ENCODE measurements around the gene VAT1. TPM values are rescaled to one million over a fixed set of nuclear protein-coding genes. Genes with fewer than 3 reads are reported as not detected.

VAT1 gene
- polyA plus RNA-seq, 1 of the 3 experiments (the other 2 are of a cell fraction): 170 TPM

DNA sequence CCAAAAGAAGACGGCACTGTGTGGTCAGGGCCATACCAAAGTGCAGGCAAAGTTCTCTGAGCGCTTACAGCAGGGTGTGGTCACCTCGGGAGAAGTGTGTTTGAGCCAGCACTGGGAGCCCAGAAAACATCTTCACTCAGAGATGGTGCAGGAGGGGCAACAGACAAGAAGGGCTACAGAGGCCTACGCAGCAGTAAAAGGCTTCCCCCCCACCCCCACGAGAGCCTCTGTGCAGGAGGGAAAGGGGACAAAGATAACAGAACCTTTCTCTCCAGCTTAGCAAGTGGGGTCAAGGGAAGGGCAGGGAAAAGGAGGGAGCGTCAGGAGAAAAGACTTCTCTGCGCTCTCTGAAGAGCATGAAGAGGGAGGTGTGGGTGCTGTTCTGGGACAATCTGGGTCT lies 2.8 kb downstream of the VAT1 start:
- Histone ChIP-seq H3K79me2 (ENCODE audit: insufficient read depth) (peaks cover 31% of the 10 kb centered on the region), H3K4me3 (ENCODE audit: low read depth in 2 of 2, low read length in 1 of 2) (no peak overlapping the region), H3K4me1 (ENCODE audit: control insufficient read depth in 1 of 2, insufficient read depth in 2 of 2, low read depth in 1 of 2, low read length in 1 of 2) (peaks cover 0 to 26% of the 10 kb centered on the region in 2 experiments; a peak in 2 of 4 replicates), H3K27me3 (ENCODE audit: insufficient read depth) (no peaks in the 10 kb centered on the region), H3K9ac (no peak overlapping the region), H4K20me1 (ENCODE audit: insufficient read depth) (0 out of 2 replicates have a peak, but pooled peaks cover 6% of the 10 kb centered on the region), H3F3A (replicated peaks; ENCODE audit: insufficient read depth) (peaks cover 2% of the 10 kb centered on the region), H3K9me2 (no peaks in the 10 kb centered on the region), H3K27ac (ENCODE audit: low read depth in 2 of 2, low read length in 1 of 2) (peak overlapping the region in 1 of 2 experiments; percentile 20; a peak in 1 of 4 replicates), H3K9me3 (no peaks in the 10 kb centered on the region), H3K4me2 (peak overlapping the region; percentile 98; the same call in 1 of the 2 replicates), H2AFZ (ENCODE audit: low read depth) (no peak overlapping the region), H3K36me3 (replicated peaks in 1 of 2; ENCODE audit: control insufficient read depth in 1 of 2, insufficient read depth in 2 of 2, low read length in 1 of 2) (peaks cover 15 to 26% of the 10 kb centered on the region in 2 experiments)
- POLR2A ChIA-PET: interaction anchor here (1.5 kb wide), 1 partner anchor 21 kb away, joined by 7 read pairs; the partner anchor contains the start of gene RPL27
- no peak for DNase-seq
- no peak for TF ChIP-seq RFX5 (IDR thresholded peaks at IDR 0.05; ENCODE audit: low read length)
- no peak for TF ChIP-seq FOSL2 (IDR thresholded peaks at IDR 0.05; ENCODE audit: borderline replicate concordance, low read depth)
- no peak for TF ChIP-seq YY1 (IDR thresholded peaks at IDR 0.05; ENCODE audit: low read depth)
- CTCF ChIA-PET: interaction anchor here (2.4 kb wide), 1 partner anchor 21 kb away, joined by 9 read pairs; the partner anchor contains the start of gene RPL27
- 76% methylated on average over 7 of the region's 7 CpGs for WGBS (ENCODE audit: low lambda C conversion rate)

DNA sequence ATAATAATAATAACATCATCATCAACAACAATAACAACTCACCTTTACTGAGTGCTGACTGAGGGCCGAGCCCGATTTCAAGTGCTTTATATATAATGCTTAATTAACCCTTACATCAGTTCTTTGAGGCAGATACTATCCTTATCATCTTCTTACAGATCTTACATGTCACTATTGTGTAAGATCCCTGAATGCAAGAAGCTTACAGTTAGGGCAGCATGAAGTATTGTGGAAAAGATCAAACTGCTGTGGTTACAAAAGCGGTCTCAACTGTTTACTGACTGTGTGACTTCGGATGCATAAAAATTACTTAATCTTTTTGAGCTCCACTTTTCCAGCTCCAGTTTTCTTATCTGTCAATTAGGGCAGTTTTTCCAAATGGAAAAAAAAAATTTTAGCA lies 3.3 kb downstream of the VAT1 start:
- DNase-seq: no peak
- ChIA-PET CTCF (interaction anchor here (2.4 kb wide), 1 partner anchor 20 kb away, joined by 9 read pairs; the partner anchor contains the start of gene RPL27), POLR2A (interaction anchor here (1.5 kb wide), 1 partner anchor 21 kb away, joined by 7 read pairs; the partner anchor contains the start of gene RPL27)
- H3K36me3 ChIP-seq (replicated peaks in 1 of 2; ENCODE audit: control insufficient read depth in 1 of 2, insufficient read depth in 2 of 2, low read length in 1 of 2): peaks cover 15 to 28% of the 10 kb centered on the region in 2 experiments
- H3K79me2 ChIP-seq (ENCODE audit: insufficient read depth): peaks cover 31% of the 10 kb centered on the region
- H3K27me3 ChIP-seq (ENCODE audit: insufficient read depth): no peaks in the 10 kb centered on the region
- H3K27ac ChIP-seq (ENCODE audit: low read depth in 2 of 2, low read length in 1 of 2): peak overlapping the region in 1 of 2 experiments; percentile 85; a peak in 2 of 4 replicates
- peaks cover 0 to 26% of the 10 kb centered on the region in 2 experiments; a peak in 2 of 4 replicates for H3K4me1 ChIP-seq (ENCODE audit: control insufficient read depth in 1 of 2, insufficient read depth in 2 of 2, low read depth in 1 of 2, low read length in 1 of 2)
- H4K20me1 ChIP-seq (ENCODE audit: insufficient read depth): 0 out of 2 replicates have a peak, but pooled peaks cover 6% of the 10 kb centered on the region
- H3F3A ChIP-seq (replicated peaks; ENCODE audit: insufficient read depth): no peaks in the 10 kb centered on the region
- no peak overlapping the region for H3K9ac ChIP-seq
- no peak overlapping the region for H3K4me2 ChIP-seq
- no peaks in the 10 kb centered on the region for H3K9me3 ChIP-seq
- H3K9me2 ChIP-seq: no peaks in the 10 kb centered on the region
- no peak overlapping the region for H2AFZ ChIP-seq (ENCODE audit: low read depth)
- WGBS (ENCODE audit: low lambda C conversion rate): 91% methylated on average over 4 of the region's 4 CpGs
- H3K4me3 ChIP-seq (ENCODE audit: low read depth in 2 of 2, low read length in 1 of 2): no peak overlapping the region
- TF ChIP-seq JUND (IDR thresholded peaks at IDR 0.05): no peak
- no peak for TF ChIP-seq ELF1 (IDR thresholded peaks at IDR 0.05)
- no peak for TF ChIP-seq FOXM1 (IDR thresholded peaks at IDR 0.05; ENCODE audit: low read depth)
- no peak for TF ChIP-seq YY1 (IDR thresholded peaks at IDR 0.05; ENCODE audit: low read depth)
- TF ChIP-seq NRF1 (IDR thresholded peaks at IDR 0.05; ENCODE audit: low read depth, low read length): no peak
- TF ChIP-seq RAD21 (IDR thresholded peaks at IDR 0.05; ENCODE audit: low read length): no peak
- TF ChIP-seq NFIC (IDR thresholded peaks at IDR 0.05; ENCODE audit: borderline replicate concordance): no peak
- no peak for TF ChIP-seq MXI1 (IDR thresholded peaks at IDR 0.05; ENCODE audit: low read depth, low read length)
- no peak for TF ChIP-seq TCF12 (IDR thresholded peaks at IDR 0.05)
- TF ChIP-seq FOXJ3 (CRISPR knock-in tag; IDR thresholded peaks at IDR 0.05): no peak
- TF ChIP-seq, protein P1, sequence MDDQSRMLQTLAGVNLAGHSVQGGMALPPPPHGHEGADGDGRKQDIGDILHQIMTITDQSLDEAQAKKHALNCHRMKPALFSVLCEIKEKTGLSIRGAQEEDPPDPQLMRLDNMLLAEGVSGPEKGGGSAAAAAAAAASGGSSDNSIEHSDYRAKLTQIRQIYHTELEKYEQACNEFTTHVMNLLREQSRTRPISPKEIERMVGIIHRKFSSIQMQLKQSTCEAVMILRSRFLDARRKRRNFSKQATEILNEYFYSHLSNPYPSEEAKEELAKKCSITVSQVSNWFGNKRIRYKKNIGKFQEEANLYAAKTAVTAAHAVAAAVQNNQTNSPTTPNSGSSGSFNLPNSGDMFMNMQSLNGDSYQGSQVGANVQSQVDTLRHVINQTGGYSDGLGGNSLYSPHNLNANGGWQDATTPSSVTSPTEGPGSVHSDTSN (IDR thresholded peaks at IDR 0.05): no peak
- TF ChIP-seq, protein P2, sequence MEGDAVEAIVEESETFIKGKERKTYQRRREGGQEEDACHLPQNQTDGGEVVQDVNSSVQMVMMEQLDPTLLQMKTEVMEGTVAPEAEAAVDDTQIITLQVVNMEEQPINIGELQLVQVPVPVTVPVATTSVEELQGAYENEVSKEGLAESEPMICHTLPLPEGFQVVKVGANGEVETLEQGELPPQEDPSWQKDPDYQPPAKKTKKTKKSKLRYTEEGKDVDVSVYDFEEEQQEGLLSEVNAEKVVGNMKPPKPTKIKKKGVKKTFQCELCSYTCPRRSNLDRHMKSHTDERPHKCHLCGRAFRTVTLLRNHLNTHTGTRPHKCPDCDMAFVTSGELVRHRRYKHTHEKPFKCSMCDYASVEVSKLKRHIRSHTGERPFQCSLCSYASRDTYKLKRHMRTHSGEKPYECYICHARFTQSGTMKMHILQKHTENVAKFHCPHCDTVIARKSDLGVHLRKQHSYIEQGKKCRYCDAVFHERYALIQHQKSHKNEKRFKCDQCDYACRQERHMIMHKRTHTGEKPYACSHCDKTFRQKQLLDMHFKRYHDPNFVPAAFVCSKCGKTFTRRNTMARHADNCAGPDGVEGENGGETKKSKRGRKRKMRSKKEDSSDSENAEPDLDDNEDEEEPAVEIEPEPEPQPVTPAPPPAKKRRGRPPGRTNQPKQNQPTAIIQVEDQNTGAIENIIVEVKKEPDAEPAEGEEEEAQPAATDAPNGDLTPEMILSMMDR (IDR thresholded peaks at IDR 0.05): no peak
- TF ChIP-seq TEAD4 (IDR thresholded peaks at IDR 0.05; ENCODE audit: borderline replicate concordance, insufficient read depth): no peak
- TF ChIP-seq CHD2 (IDR thresholded peaks at IDR 0.05; ENCODE audit: low read length, partially characterized antibody): no peak
- TF ChIP-seq, protein P3, sequence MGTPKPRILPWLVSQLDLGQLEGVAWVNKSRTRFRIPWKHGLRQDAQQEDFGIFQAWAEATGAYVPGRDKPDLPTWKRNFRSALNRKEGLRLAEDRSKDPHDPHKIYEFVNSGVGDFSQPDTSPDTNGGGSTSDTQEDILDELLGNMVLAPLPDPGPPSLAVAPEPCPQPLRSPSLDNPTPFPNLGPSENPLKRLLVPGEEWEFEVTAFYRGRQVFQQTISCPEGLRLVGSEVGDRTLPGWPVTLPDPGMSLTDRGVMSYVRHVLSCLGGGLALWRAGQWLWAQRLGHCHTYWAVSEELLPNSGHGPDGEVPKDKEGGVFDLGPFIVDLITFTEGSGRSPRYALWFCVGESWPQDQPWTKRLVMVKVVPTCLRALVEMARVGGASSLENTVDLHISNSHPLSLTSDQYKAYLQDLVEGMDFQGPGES (IDR thresholded peaks at IDR 0.05; ENCODE audit: low read depth, low read length): no peak
- no peak for TF ChIP-seq EP300 (IDR thresholded peaks at IDR 0.05; ENCODE audit: borderline replicate concordance in 1 of 2, low read depth in 1 of 2, low read length in 1 of 2)
- TF ChIP-seq, protein P4, sequence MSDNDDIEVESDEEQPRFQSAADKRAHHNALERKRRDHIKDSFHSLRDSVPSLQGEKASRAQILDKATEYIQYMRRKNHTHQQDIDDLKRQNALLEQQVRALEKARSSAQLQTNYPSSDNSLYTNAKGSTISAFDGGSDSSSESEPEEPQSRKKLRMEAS (IDR thresholded peaks at IDR 0.05; ENCODE audit: low read depth): no peak
- no peak for TF ChIP-seq MEF2A (IDR thresholded peaks at IDR 0.05; ENCODE audit: borderline replicate concordance, low read depth)
- no peak for TF ChIP-seq GABPA (IDR thresholded peaks at IDR 0.05; ENCODE audit: low read depth)
- TF ChIP-seq, protein P5, sequence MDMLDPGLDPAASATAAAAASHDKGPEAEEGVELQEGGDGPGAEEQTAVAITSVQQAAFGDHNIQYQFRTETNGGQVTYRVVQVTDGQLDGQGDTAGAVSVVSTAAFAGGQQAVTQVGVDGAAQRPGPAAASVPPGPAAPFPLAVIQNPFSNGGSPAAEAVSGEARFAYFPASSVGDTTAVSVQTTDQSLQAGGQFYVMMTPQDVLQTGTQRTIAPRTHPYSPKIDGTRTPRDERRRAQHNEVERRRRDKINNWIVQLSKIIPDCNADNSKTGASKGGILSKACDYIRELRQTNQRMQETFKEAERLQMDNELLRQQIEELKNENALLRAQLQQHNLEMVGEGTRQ (IDR thresholded peaks at IDR 0.05; ENCODE audit: borderline replicate concordance, low read depth, low read length): no peak

Data from SK-N-SH (cell line).